22Rv1 (cell line): ENCODE results near the gene RELL1.

Experiments
- CTCF ChIP-seq: fragments of 450-650 bp; IDR thresholded peaks from 2 replicates; pipeline ENCODE4 v1.5.1; 2017; ENCODE audit warnings: mild to moderate bottlenecking
- ZFX ChIP-seq: fragments of 450-650 bp; IDR thresholded peaks from 2 replicates; pipeline ENCODE4 v1.6.1; 2017; ENCODE audit warnings: antibody characterized with exemption, borderline replicate concordance

DNA sequence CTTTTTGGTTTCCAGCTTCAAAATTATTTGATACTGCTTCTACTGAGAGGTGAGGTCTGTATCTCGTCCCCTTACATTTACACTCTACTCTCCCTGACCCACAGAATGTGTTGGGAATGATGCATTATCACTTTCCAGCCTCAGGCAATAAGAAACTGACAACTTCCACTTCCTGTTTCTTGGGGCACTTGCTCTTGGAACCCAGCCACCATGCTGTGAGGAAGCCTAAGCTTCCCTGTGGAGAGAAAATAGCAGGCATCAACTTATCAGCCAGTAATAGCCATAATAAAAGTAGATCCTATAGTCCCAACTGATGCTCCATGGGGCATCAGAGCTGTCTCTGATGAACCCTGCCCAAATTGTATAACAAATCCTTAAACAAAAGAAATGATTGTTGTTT, 32.6 kb downstream of the RELL1 start:
- TF ChIP-seq CTCF, result no peak
- TF ChIP-seq ZFX, result no peak
